GM18517 (cell line): ENCODE data around the gene ETV3.

Experiments
- ATAC-seq: cut with Tn5 transposase; IDR thresholded peaks from one replicate; pipeline ENCODE4 v1.9.1; 2021; ENCODE audit warnings: mild to moderate bottlenecking, moderate library complexity; ENCODE audit not compliant: unreplicated experiment

ETV3 gene

GRCh38 chr1:157095091-157095490 lies 43.1 kb downstream of the ETV3 start:
- ATAC-seq: no peak

- ATAC-seq: no peak
Observed at GRCh38 chr1:157092831-157093230, 45.4 kb downstream of the ETV3 start.

GRCh38 chr1:157091668-157092273 lies 46.4 kb downstream of the ETV3 start:
- ATAC-seq: no peak

GRCh38 chr1:157091186-157091585 lies 47.0 kb downstream of the ETV3 start:
- no peak for ATAC-seq

- ATAC-seq: no peak
Observed at GRCh38 chr1:157090771-157091170, 47.4 kb downstream of the ETV3 start.

DNA sequence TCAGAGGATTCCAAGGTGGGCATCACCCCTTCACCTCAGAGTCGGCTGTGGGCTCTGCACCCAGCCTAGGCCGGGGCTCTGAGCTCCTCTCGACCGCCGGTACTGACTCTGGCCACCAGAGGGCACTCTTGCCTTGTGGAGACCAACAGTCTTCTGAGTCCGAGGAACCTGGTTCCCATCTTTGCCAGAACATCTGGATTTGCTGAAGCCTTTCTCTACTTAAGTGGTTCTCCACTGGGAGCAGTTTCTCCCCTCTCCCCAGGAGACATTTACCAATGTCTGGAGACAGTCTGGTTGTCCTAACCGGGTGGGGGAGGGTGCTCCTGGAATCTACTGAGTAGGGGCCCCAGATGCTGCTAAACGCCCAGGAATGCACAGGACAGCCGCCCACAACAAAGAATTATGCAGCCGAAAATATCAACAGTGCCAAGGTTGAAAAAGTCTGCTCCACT lies 48.0 kb downstream of the ETV3 start:
- ATAC-seq: no peak

DNA sequence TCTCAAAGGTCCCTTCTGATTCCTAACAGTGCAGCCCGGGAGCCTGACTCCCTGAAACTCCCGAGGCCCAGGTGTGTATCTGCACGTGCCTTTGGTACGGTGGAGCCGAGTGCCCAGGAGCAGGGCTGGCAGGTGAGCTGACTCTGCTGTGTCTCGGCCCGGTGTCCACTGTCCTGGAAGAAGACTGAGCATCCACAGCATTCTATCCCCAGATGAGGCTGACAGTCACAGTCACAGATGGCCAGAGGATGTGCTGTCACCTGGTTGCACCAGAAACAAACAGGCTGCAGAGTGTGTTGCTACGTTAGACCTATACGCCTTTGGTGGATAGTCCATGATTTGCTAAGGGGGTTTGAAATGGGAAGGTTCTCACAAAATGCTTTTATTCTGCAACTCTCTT lies 48.4 kb downstream of the ETV3 start:
- no peak for ATAC-seq

- no peak for ATAC-seq
Observed at GRCh38 chr1:157088607-157089006, 49.6 kb downstream of the ETV3 start.

DNA sequence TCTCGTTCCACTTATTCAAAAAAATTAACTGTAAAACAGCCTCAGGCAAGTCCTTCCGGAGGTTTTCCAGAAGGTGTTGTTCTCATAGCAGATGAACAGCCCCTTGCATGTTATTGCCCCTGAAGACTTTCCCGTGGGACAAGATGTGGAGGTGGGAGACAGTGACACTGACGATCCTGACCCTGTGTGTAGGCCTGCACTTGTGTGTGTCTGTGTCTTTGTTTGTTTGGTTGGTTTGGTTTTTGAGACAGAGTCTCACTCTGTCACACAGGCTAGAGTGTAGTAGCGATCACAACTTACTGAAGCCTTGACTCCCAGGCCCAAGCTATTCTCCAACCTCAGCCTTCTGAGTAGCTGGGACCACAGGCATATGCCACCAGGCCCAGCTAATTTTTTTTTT lies 51.2 kb downstream of the ETV3 start:
- ATAC-seq: no peak

GRCh38 chr1:157086299-157086698 lies 51.9 kb downstream of the ETV3 start:
- ATAC-seq: no peak

DNA sequence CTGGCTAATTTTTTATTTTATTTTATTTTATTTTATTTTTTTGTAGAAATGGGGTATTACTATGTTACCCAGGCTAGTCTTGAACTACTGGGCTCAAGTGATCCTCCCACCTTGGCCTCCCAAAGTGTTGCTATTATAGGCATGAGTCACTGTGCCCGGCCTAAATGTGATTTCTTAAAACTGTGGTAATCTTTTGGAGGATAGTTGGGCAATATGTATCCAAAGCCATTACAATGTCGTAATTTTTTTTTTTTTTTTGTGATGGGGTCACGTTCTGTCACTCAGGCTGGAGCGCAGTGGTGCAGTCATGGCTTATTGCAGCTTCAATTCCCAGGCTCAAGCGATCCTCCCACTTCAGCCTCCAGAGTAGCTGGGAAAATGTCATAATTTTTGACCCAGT lies 52.8 kb downstream of the ETV3 start:
- no peak for ATAC-seq

GRCh38 chr1:157084720-157085119 lies 53.5 kb downstream of the ETV3 start:
- ATAC-seq: no peak

GRCh38 chr1:157081707-157082106 lies 56.5 kb downstream of the ETV3 start:
- ATAC-seq: no peak

DNA sequence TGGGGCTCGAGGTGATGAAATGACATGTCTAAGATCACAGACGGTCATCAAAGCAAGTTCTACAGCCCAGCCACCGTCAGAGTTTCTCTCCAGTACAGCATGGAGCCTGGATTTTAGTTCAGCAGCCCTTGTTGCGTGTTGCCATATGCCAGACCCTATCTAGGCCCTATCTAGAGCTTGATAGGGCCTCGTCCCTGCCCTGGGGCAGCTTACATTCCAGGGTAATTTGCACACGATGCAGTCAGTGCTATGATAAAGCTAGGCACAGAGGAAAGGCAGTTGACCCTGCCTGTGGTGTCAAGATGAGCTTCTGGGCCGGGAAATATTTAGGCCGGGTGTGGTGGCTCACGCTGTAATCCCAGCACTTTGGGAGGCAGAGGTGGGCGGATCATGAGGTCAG lies 57.5 kb downstream of the ETV3 start:
- ATAC-seq: no peak

- ATAC-seq: no peak
Observed at GRCh38 chr1:157077394-157077793, 60.8 kb downstream of the ETV3 start.

GRCh38 chr1:157073944-157074685 lies 64.1 kb downstream of the ETV3 start:
- no peak for ATAC-seq
